HCT116 (cell line): ENCODE results near the gene POLG.

Source experiments
- EZH2 ChIP-seq: fragments of 200-600 bp; sonication (generic); IDR thresholded peaks from 2 replicates; pipeline ENCODE4 v1.6.1; 2017; ENCODE audit warnings: antibody characterized with exemption, mixed run types
- EZH2phosphoT487 ChIP-seq: fragments of 200-600 bp; IDR thresholded peaks from 2 replicates; pipeline ENCODE4 v1.6.1; 2018; ENCODE audit warnings: antibody characterized with exemption, borderline replicate concordance
- JUND ChIP-seq: IDR thresholded peaks from 2 replicates; pipeline ENCODE4 v1.6.1; 2012
- POLR2A ChIP-seq: IDR thresholded peaks from 2 replicates; pipeline ENCODE4 v1.7.0; 2011; ENCODE audit warnings: borderline replicate concordance; ENCODE audit not compliant: insufficient read depth, insufficient read length; ENCODE audit errors: extremely low read depth
- POLR2AphosphoS5 ChIP-seq: IDR thresholded peaks from 2 replicates; pipeline ENCODE4 v1.6.1; 2011; ENCODE audit warnings: mild to moderate bottlenecking, low read depth, low read length, moderate library complexity
- RAD21 ChIP-seq: IDR thresholded peaks from 2 replicates; pipeline ENCODE4 v1.6.1; 2012; ENCODE audit warnings: low read depth, mild to moderate bottlenecking
- REST ChIP-seq: IDR thresholded peaks from 2 replicates; pipeline ENCODE4 v1.6.1; 2012; ENCODE audit warnings: low read depth
- TCF7L2 ChIP-seq: IDR thresholded peaks from 2 replicates; pipeline ENCODE4 v1.7.0; 2011; ENCODE audit warnings: borderline replicate concordance, inconsistent platforms; ENCODE audit not compliant: insufficient read depth, insufficient read length; ENCODE audit errors: extremely low read depth
- YY1 ChIP-seq: IDR thresholded peaks from 2 replicates; pipeline ENCODE4 v1.6.1; 2011; ENCODE audit warnings: low read length, low read depth, moderate library complexity, mild to moderate bottlenecking; ENCODE audit not compliant: insufficient replicate concordance; ENCODE audit errors: extremely low read depth
- TF ChIP-seq, protein P1 (sequence below), 3 experiments: fragments of 200-600 bp in 1 of 3; sonication (generic) in 1 of 3; IDR thresholded peaks in 2 of 3; conservative IDR thresholded peaks in 1 of 3; 2 replicates each; pipeline ENCODE4 v1.5.1; 2012 to 2017; ENCODE audit warnings: low read depth in 2 of 3, low read length in 2 of 3, antibody characterized with exemption in 1 of 3, borderline replicate concordance in 1 of 3, control low read depth in 1 of 3, mild to moderate bottlenecking in 1 of 3, mixed read lengths in 1 of 3, mixed run types in 1 of 3, moderate library complexity in 1 of 3; ENCODE audit not compliant: insufficient read depth in 1 of 3
- TF ChIP-seq, protein P2 (sequence below): IDR thresholded peaks from 2 replicates; pipeline ENCODE4 v1.6.1; 2012

DNA sequence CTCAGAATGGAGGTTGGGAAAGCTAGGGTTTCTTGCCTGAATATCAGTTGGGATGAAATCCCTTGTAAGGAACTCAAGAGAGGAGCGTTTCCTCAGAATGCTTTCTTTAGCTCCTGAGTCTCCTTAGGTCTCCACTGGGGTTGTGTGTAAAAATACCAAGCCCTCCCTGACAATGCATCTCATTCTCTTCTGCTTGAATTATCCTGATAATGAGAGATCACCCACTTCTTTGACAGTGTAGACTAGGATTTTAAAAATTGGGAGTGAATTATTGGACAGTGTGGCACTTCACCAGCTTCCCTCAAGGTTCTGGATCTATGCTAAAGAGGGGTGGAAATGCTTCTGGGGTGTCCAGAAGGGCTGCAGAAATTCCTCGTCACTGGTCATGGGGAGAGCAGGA is 41.8 kb upstream of the POLG start:
- TF ChIP-seq, protein P1, sequence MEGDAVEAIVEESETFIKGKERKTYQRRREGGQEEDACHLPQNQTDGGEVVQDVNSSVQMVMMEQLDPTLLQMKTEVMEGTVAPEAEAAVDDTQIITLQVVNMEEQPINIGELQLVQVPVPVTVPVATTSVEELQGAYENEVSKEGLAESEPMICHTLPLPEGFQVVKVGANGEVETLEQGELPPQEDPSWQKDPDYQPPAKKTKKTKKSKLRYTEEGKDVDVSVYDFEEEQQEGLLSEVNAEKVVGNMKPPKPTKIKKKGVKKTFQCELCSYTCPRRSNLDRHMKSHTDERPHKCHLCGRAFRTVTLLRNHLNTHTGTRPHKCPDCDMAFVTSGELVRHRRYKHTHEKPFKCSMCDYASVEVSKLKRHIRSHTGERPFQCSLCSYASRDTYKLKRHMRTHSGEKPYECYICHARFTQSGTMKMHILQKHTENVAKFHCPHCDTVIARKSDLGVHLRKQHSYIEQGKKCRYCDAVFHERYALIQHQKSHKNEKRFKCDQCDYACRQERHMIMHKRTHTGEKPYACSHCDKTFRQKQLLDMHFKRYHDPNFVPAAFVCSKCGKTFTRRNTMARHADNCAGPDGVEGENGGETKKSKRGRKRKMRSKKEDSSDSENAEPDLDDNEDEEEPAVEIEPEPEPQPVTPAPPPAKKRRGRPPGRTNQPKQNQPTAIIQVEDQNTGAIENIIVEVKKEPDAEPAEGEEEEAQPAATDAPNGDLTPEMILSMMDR (IDR thresholded peaks at IDR 0.05 in 2 of 3, conservative IDR thresholded peaks at IDR 0.05 in 1 of 3; ENCODE audit: borderline replicate concordance in 1 of 3, insufficient read depth in 1 of 3, low read depth in 2 of 3, low read length in 2 of 3) = no peak
- TF ChIP-seq TCF7L2 (no peak), POLR2A (no peak), REST (no peak), POLR2AphosphoS5 (no peak), RAD21 (no peak), YY1 (no peak), EZH2 (no peak), JUND (no peak), EZH2phosphoT487 (no peak)
- TF ChIP-seq, protein P2, sequence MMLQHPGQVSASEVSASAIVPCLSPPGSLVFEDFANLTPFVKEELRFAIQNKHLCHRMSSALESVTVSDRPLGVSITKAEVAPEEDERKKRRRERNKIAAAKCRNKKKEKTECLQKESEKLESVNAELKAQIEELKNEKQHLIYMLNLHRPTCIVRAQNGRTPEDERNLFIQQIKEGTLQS = no peak
